Ureter (tissue), 1 donor: ENCODE data around the gene KCNMB1. TPM values are rescaled to one million over a fixed set of nuclear protein-coding genes. Genes with fewer than 3 reads are reported as not detected.

ENCODE experiments used
- DNase-seq: peaks from one replicate; pipeline ENCODE4 v3.0.0-alpha.2; 2020; ENCODE audit warnings: low spot score
- total RNA-seq: library from RNA; stranded (reverse); gene quantifications from one replicate; pipeline ENCODE4 v1.2.4, GENCODE V29; 2023
- donor health status: DM: yes; HTN: yes; CAD: no.

The KCNMB1 gene, protein sequence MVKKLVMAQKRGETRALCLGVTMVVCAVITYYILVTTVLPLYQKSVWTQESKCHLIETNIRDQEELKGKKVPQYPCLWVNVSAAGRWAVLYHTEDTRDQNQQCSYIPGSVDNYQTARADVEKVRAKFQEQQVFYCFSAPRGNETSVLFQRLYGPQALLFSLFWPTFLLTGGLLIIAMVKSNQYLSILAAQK
- 26.6 TPM for total RNA-seq

- DNase-seq = peak; percentile 71
These were observed at the start of gene KCNMB1 for GRCh38 chr5:170388818-170389549. Gene KCNMB1, minus strand, starts transcription at chr5:170389367. Its CDS starts 3,920 bp downstream, at chr5:170385447.

DNA sequence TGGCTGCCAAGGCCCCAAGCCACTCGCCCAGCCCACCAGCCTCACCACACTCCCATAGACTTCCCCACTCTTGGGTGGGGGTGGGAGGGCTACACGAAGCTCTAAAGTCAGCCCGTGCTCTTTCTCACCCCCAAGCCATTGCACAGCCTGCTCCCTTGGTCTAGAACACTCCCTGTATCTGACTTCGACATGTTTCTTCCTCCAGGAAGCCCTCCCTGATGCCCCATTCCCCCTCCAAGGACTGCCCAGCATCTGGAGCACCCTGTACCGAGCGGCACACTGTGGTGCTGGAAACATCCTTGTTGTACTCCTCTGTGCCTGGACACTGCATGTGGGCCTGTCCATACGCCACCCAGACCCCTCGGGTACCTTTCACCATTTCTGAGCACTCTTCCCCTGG, 49.4 kb upstream of the KCNMB1 start:
- peak; percentile 18 for DNase-seq

- DNase-seq = peak; percentile 36
These were observed 48.6 kb upstream of the KCNMB1 start for GRCh38 chr5:170437621-170438375.

GRCh38 chr5:170436335-170436734, 47.2 kb upstream of the KCNMB1 start:
- peak; percentile 42 for DNase-seq

- peak; percentile 63 for DNase-seq
These were observed 45.9 kb upstream of the KCNMB1 start for GRCh38 chr5:170434966-170435605.

GRCh38 chr5:170432669-170433068, 43.5 kb upstream of the KCNMB1 start:
- DNase-seq = no peak

DNA sequence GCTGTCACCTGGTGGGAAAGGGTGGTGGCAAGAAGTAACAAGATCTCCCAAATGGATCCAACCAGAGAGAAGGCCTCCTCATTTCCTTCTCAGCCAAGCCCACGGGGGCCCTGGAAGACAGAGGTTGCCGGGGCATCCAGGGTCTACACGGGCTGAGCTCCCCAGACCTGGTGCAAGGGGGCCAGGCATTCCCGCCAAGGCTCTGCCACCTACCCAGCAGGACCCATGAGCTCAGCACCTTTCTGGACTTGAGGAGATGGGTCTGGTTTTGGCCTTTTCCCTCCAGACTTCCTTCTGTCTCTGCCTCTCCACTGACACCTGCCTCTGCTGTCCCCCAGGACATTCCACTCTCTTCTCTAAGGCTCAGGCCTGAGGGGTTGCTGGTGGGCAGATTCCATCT, 42.4 kb upstream of the KCNMB1 start:
- no peak for DNase-seq

DNA sequence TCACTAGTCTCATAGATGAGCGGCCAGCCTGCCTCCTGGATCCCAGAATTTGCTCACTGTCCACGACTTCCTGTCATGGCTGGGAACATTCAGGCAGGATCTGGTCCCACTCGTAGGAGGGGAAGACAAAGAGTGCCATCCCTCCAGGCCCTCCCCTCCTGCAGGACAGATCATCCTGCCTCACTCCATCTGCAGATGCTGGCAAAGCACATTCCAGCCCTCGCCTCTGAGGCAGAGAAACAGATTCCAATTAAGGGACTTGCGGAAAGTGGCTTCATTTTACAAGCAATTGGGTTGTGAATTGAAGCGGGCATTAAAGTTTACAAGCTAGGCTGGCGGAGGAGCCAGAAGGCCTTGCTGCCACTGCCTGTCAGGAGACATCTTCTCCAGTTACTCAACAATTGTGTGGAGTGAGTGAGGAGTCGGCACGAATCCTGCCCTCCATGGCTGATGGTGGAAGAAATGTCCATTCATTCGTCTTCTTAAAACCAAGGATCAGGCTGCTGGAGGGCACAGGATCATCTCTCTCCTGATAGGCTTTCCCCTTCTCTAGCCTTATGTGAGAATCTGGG, 41.8 kb upstream of the KCNMB1 start:
- no peak for DNase-seq

- DNase-seq = no peak
These were observed 41.1 kb upstream of the KCNMB1 start for GRCh38 chr5:170430256-170430655.

DNA sequence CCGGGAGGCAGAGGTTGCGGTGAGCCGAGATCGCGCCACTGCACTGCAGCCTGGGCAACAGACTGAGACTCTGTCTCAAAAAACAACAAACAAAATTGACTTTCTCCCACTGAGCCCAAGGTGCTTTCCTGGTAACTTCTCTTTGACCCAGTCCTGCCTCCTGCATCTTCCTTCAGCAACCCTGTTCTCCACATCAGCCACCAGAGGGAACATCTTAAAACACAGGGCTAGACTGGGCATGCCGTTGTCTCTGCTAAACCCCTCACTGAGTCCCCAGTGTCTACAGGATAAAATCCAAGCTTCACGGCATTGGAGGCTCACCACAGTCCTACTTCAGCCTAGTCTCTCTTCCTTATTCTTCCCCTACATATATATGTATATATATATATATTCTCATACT, 39.8 kb upstream of the KCNMB1 start:
- no peak for DNase-seq

- no peak for DNase-seq
These were observed 38.6 kb upstream of the KCNMB1 start for GRCh38 chr5:170427672-170428236.

DNA sequence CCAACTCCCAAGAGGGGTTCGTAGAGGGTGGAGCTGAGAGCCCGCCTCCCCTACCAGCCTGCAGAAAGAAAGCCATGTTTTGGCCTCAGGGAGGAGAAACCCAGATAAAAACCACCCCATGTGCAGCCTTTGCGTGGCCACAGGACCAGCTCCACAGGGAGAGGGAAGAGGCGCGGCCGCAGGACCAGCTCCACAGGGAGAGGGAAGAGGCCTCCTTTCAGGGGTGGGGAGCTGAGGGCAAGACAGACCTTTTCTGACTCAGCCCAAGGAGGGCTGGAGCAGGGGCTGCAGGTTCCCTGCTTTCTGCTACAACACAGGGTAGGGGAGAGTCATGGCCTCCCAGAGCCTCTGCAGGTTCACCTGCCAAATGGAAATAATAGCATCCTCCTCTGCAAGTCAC, 37.6 kb upstream of the KCNMB1 start:
- DNase-seq = no peak

DNA sequence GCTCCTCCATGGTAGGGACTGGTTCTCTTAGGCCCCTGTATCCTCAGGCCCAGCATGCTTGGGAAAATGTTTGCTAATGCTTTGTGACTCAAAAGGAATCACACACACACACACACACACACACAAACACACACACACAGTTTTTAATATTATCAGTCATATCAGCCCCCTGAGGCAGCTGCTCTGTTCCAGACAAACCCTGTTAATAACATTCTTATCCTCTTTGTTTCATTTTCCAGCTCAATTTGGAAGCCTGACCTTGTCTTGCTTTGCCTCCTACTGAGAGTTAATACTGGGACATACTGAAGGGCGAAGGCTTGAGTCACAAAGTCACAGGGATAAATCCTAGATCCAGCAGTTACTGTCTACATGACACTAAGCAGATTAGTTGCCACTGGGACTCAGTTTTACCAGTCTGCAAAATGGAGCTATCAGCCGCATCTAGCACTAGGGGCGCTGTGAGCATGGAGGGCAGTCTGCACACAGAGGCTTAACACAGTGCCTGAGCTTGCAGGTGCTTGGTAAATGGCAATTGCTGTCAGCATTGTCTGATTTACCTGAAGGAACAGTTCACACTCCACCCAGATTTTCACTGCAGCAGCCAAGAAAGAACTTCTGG, 37.1 kb upstream of the KCNMB1 start:
- DNase-seq = no peak

GRCh38 chr5:170425731-170426130, 36.6 kb upstream of the KCNMB1 start:
- DNase-seq = no peak

DNA sequence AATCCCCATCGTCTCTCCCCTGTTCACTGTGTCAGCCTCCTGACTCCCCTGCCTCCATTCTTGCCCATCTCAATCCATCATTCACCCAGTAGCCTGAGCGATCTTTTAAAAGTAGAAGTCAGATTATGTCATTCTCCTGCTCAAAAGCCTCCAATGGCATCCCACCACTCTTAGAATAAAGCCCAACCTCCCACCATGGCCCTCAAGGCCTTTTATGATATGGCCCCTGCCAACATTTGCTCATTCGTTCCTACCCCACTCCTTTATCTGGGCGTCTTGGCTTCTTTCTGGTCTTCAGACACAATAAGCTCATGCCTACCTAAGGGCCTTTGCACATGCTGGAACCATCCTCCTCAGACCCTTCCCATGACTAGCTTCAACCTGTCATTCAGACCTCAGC, 35.5 kb upstream of the KCNMB1 start:
- no peak for DNase-seq

DNA sequence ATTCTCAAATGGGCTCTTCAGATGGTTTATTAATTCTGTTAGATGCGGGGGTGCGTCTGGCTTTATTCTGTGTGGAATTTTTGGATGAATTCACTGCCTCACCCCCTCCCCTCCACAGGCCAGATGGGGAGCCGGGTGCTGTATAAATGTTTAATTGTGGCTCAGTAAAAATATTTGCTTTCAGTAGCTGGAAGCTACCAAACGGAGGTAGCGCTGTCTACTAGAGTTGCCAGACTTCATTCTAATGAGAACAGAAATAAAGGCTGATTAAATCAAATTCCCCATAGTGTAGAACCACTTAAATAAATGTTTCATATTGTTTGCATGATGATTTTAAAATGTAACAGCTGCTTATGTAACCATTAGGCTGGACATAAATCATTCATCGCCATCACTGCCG, 34.5 kb upstream of the KCNMB1 start:
- DNase-seq = no peak

GRCh38 chr5:170421826-170422225, 32.7 kb upstream of the KCNMB1 start:
- DNase-seq = no peak

- DNase-seq = peak; percentile 62
These were observed 31.7 kb upstream of the KCNMB1 start for GRCh38 chr5:170420806-170421412.

DNA sequence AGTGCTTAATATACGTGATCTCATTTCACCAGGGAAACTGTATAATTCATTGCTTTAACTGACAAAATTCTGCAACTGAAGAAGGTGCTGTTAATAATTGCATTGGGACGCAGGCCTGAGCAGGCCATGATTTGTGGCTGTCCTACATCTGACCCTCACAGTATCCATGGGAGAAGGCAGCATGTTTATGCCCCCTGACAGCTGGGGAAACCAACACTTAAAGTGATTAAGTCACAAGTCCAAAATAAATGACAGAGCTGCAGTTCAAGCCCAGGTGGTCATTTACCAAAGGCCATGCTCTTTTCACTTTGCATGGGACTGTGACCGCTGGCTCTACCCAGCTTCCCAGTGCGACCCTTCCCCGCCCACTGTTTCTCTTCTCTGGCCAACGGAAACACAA, 30.5 kb upstream of the KCNMB1 start:
- DNase-seq = no peak

GRCh38 chr5:170418736-170419135, 29.6 kb upstream of the KCNMB1 start:
- DNase-seq = no peak

DNA sequence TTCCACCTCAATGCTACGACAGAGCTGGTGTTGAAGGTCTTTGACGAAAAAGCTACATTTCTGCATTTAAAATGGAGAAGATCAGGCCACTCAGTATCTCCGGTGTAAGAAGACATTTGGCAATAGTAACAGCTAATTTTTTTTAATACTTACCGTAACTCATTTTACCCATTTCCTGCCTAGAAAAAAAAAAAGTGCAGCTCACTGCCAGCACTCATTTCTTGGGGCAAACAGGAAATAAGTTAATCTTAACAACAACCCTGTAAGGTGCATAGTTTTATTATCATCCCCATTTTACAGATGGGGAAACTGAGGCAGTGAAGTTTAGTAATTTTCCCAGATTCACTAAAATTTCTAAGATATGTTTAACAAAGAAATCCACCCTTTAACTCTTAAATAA, 27.4 kb upstream of the KCNMB1 start:
- DNase-seq = no peak
